WTC11 (cell line): ENCODE results near the gene MFF. TPM values are rescaled to one million over a fixed set of nuclear protein-coding genes. Genes with fewer than 3 reads are reported as not detected.

Experiments
- ATAC-seq: fragments of 200-7000 bp; cut with Tn5 transposase; 2 replicates; pipeline ENCODE4 v1.10.0; 2021; ENCODE audit warnings: mild to moderate bottlenecking, moderate library complexity
- CTCF ChIA-PET: fragments of 300-600 bp; sonication (Branson Sonifier 250); formaldehyde crosslinking; loops from one replicate; lab custom pipeline; 2021; ENCODE audit warnings: antibody characterized with exemption; lab: Charles Lee
- POLR2A ChIA-PET: fragments of 350-600 bp; sonication (Branson Sonifier 250); formaldehyde crosslinking; loops from one replicate; lab custom pipeline; 2021; ENCODE audit warnings: antibody characterized with exemption; lab: Charles Lee
- DNase-seq: peaks from one replicate; pipeline ENCODE4 v3.0.0; 2021; ENCODE audit warnings: low spot score
- H3K27ac Mint-ChIP-seq: 2 replicates; pipeline ENCODE4 v1.8.0; 2021; ENCODE audit warnings: mixed read lengths
- H3K27me3 Mint-ChIP-seq: 2 replicates; pipeline ENCODE4 v1.8.0; 2021; ENCODE audit warnings: low read depth, mild to moderate bottlenecking, moderate library complexity, mixed read lengths
- H3K36me3 Mint-ChIP-seq: 2 replicates; pipeline ENCODE4 v1.8.0; 2021; ENCODE audit warnings: mixed read lengths
- H3K4me1 Mint-ChIP-seq: 2 replicates; pipeline ENCODE4 v1.8.0; 2022; ENCODE audit warnings: mixed read lengths
- H3K4me3 Mint-ChIP-seq: 2 replicates; pipeline ENCODE4 v1.8.0; 2021; ENCODE audit warnings: mild to moderate bottlenecking, moderate library complexity, mixed read lengths
- H3K9me3 Mint-ChIP-seq: 2 replicates; pipeline ENCODE4 v1.8.0; 2021; ENCODE audit warnings: mixed read lengths
- CREB1 ChIP-seq: sonication (generic); formaldehyde crosslinking; IDR thresholded peaks from 2 replicates; pipeline ENCODE4 v1.8.0; 2023; ENCODE audit warnings: mild to moderate bottlenecking, missing genetic modification reagents
- E2F1 ChIP-seq: sonication (generic); formaldehyde crosslinking; IDR thresholded peaks from 2 replicates; pipeline ENCODE4 v1.8.0; 2022; ENCODE audit warnings: mild to moderate bottlenecking, missing genetic modification reagents
- ESRRA ChIP-seq: sonication (generic); formaldehyde crosslinking; IDR thresholded peaks from 2 replicates; pipeline ENCODE4 v1.8.1; 2022; ENCODE audit warnings: mild to moderate bottlenecking, missing genetic modification reagents, borderline replicate concordance
- ETV6 ChIP-seq: sonication (generic); formaldehyde crosslinking; IDR thresholded peaks from 2 replicates; pipeline ENCODE4 v1.8.1; 2022; ENCODE audit warnings: mild to moderate bottlenecking, missing genetic modification reagents
- FOXP1 ChIP-seq: sonication (generic); formaldehyde crosslinking; IDR thresholded peaks from 2 replicates; pipeline ENCODE4 v1.8.0; 2022; ENCODE audit warnings: missing genetic modification reagents, mild to moderate bottlenecking, moderate library complexity, borderline replicate concordance
- GABPB1 ChIP-seq: sonication (generic); formaldehyde crosslinking; IDR thresholded peaks from 2 replicates; pipeline ENCODE4 v1.8.1; 2023; ENCODE audit warnings: mild to moderate bottlenecking, missing genetic modification reagents
- GTF2I ChIP-seq: fragments of 250-450 bp; sonication (Bioruptor Pico); conservative IDR thresholded peaks from 2 replicates; pipeline ENCODE4 v1.4.0; 2021; ENCODE audit warnings: mild to moderate bottlenecking
- HMGA2 ChIP-seq: fragments of 250-450 bp; sonication (Bioruptor Pico); IDR thresholded peaks from 2 replicates; pipeline ENCODE4 v1.4.0; 2021; ENCODE audit warnings: mild to moderate bottlenecking, moderate library complexity
- IRF2 ChIP-seq: sonication (generic); formaldehyde crosslinking; IDR thresholded peaks from 2 replicates; pipeline ENCODE4 v1.8.0; 2022; ENCODE audit warnings: low read depth, missing genetic modification reagents, borderline replicate concordance
- NFYB ChIP-seq: sonication (generic); formaldehyde crosslinking; conservative IDR thresholded peaks from 2 replicates; pipeline ENCODE4 v1.8.0; 2022; ENCODE audit warnings: low read depth, missing genetic modification reagents
- RORB ChIP-seq: fragments of 250-450 bp; sonication (Bioruptor Pico); IDR thresholded peaks from 2 replicates; pipeline ENCODE4 v1.9.0; 2021; ENCODE audit warnings: mild to moderate bottlenecking
- SMAD3 ChIP-seq: sonication (generic); formaldehyde crosslinking; IDR thresholded peaks from 2 replicates; pipeline ENCODE4 v1.8.0; 2022; ENCODE audit warnings: missing genetic modification reagents, mild to moderate bottlenecking, borderline replicate concordance
- SOX15 ChIP-seq: fragments of 250-450 bp; sonication (Bioruptor Pico); IDR thresholded peaks from 2 replicates; pipeline ENCODE4 v1.9.0; 2021; ENCODE audit warnings: mild to moderate bottlenecking
- TCF7 ChIP-seq: sonication (generic); formaldehyde crosslinking; IDR thresholded peaks from 2 replicates; pipeline ENCODE4 v1.8.0; 2022; ENCODE audit warnings: mild to moderate bottlenecking, low read depth, missing genetic modification reagents, moderate library complexity
- TEAD4 ChIP-seq: sonication (generic); formaldehyde crosslinking; IDR thresholded peaks from 2 replicates; pipeline ENCODE4 v1.8.0; 2022; ENCODE audit warnings: mild to moderate bottlenecking, missing genetic modification reagents
- ZBTB21 ChIP-seq: sonication (generic); formaldehyde crosslinking; IDR thresholded peaks from 2 replicates; pipeline ENCODE4 v1.8.1; 2023; ENCODE audit warnings: mild to moderate bottlenecking, missing genetic modification reagents, borderline replicate concordance
- ZNF138 ChIP-seq: sonication (generic); formaldehyde crosslinking; conservative IDR thresholded peaks from 2 replicates; pipeline ENCODE4 v1.8.1; 2022; ENCODE audit warnings: mild to moderate bottlenecking, moderate library complexity, missing genetic modification reagents
- ZNF219 ChIP-seq: sonication (generic); formaldehyde crosslinking; IDR thresholded peaks from 2 replicates; pipeline ENCODE4 v1.8.0; 2023; ENCODE audit warnings: missing genetic modification reagents, mild to moderate bottlenecking, borderline replicate concordance
- ZNF317 ChIP-seq: sonication (generic); formaldehyde crosslinking; IDR thresholded peaks from 2 replicates; pipeline ENCODE4 v1.8.1; 2023; ENCODE audit warnings: low read depth, mild to moderate bottlenecking, moderate library complexity, missing genetic modification reagents, borderline replicate concordance
- ZNF396 ChIP-seq: fragments of 250-450 bp; sonication (Bioruptor Pico); IDR thresholded peaks from 2 replicates; pipeline ENCODE4 v1.8.0; 2021; ENCODE audit warnings: mild to moderate bottlenecking, moderate library complexity, borderline replicate concordance
- total RNA-seq: library from RNA; stranded (reverse); gene quantifications from 3 replicates; pipeline ENCODE4 v1.2.3, GENCODE V29; 2021
- TF ChIP-seq, protein P1 (sequence below): sonication (generic); formaldehyde crosslinking; IDR thresholded peaks from 2 replicates; pipeline ENCODE4 v1.8.0; 2022; ENCODE audit warnings: mild to moderate bottlenecking, missing genetic modification reagents
- TF ChIP-seq, protein P2 (sequence below): fragments of 250-450 bp; sonication (Bioruptor Pico); conservative IDR thresholded peaks from 2 replicates; pipeline ENCODE4 v1.9.0; 2021; ENCODE audit warnings: mild to moderate bottlenecking
- TF ChIP-seq, protein P3 (sequence below): sonication (generic); formaldehyde crosslinking; IDR thresholded peaks from 2 replicates; pipeline ENCODE4 v1.8.0; 2023; ENCODE audit warnings: mild to moderate bottlenecking, missing genetic modification reagents
- TF ChIP-seq, protein P4 (sequence below): fragments of 250-450 bp; sonication (Bioruptor Pico); IDR thresholded peaks from 2 replicates; pipeline ENCODE4 v2.1.2; 2022; ENCODE audit warnings: mild to moderate bottlenecking, moderate library complexity
- TF ChIP-seq, protein P5 (sequence below): sonication (generic); formaldehyde crosslinking; IDR thresholded peaks from 2 replicates; pipeline ENCODE4 v1.8.0; 2022; ENCODE audit warnings: missing genetic modification reagents

MFF gene
- total RNA-seq, 1 experiment from 2014 or later: 78.5 TPM

DNA sequence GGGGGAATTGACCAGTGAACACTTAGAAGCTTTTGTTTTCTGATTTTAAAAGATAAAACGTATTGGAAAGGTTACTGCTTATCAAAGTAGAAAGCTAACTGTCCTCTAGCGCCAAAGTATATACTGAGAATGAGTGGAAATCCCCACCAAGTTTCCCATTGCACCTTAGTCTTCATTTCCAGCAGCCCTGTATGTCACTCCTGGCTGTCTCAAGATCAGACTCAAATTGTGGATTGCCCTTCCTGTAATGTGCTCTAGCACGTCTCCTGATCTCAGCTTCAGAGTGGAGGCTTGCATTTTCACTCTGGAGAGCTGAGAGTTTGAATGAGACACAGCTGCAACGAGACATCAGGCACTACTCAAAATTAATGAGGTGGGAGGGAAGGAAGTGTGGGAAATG is 26.6 kb downstream of the MFF start:
- H3K4me3 Mint-ChIP-seq: no peak overlapping the region
- peak overlapping the region; percentile 66 for H3K27ac Mint-ChIP-seq
- POLR2A ChIA-PET: no interaction called here
- H3K4me1 Mint-ChIP-seq: peaks cover 23% of the 10 kb centered on the region
- H3K36me3 Mint-ChIP-seq: peaks cover 15% of the 10 kb centered on the region
- no peaks in the 10 kb centered on the region for H3K9me3 Mint-ChIP-seq
- DNase-seq: no peak
- ATAC-seq: peak; percentile 47; the same call in 1 of the 2 replicates
- TF ChIP-seq HMGA2 (CRISPR knock-in tag) (no peak), CREB1 (CRISPR knock-in tag) (no peak), ESRRA (CRISPR knock-in tag) (no peak), ZBTB21 (no peak), NFYB (CRISPR knock-in tag) (no peak), GTF2I (no peak), ZNF219 (no peak), ZNF396 (CRISPR knock-in tag) (no peak), TCF7 (CRISPR knock-in tag) (no peak), IRF2 (CRISPR knock-in tag) (no peak), RORB (no peak), GABPB1 (CRISPR knock-in tag) (no peak), ZNF138 (CRISPR knock-in tag) (no peak), SMAD3 (CRISPR knock-in tag) (no peak), ZNF317 (CRISPR knock-in tag) (no peak), SOX15 (CRISPR knock-in tag) (no peak)
- TF ChIP-seq, protein P1, sequence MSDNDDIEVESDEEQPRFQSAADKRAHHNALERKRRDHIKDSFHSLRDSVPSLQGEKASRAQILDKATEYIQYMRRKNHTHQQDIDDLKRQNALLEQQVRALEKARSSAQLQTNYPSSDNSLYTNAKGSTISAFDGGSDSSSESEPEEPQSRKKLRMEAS (CRISPR knock-in tag): no peak
- TF ChIP-seq, protein P2, sequence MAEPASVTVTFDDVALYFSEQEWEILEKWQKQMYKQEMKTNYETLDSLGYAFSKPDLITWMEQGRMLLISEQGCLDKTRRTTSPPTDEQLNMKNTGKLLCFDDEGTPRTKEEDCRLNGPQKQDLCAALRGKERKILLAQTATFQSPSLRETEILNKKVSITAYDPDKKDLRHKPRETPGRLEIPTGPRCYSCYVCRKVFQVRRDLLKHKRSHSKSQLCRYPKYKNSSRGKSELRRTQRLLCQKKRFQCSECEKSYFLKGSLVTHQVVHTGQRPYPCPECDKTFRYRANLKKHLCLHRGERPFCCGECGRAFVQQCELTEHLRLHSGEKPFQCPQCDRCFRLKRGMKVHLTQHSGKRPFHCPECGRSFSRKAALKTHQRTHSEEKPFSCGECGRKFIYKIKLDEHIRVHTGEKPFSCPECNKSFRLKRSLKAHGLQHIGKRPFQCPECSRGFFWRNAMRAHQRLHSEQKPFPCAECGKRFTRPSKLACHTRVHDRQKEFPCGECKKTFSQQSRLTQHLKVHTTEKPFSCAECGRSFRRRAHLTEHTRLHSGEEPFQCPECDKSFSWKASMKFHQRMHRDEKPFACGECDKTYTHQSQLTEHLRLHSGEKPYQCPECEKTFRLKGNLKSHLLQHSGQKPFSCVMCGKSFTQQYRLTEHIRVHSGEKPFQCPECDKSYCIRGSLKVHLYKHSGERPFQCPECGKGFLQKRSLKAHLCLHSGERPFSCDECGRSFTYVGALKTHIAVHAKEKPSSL: no peak
- TF ChIP-seq, protein P3, sequence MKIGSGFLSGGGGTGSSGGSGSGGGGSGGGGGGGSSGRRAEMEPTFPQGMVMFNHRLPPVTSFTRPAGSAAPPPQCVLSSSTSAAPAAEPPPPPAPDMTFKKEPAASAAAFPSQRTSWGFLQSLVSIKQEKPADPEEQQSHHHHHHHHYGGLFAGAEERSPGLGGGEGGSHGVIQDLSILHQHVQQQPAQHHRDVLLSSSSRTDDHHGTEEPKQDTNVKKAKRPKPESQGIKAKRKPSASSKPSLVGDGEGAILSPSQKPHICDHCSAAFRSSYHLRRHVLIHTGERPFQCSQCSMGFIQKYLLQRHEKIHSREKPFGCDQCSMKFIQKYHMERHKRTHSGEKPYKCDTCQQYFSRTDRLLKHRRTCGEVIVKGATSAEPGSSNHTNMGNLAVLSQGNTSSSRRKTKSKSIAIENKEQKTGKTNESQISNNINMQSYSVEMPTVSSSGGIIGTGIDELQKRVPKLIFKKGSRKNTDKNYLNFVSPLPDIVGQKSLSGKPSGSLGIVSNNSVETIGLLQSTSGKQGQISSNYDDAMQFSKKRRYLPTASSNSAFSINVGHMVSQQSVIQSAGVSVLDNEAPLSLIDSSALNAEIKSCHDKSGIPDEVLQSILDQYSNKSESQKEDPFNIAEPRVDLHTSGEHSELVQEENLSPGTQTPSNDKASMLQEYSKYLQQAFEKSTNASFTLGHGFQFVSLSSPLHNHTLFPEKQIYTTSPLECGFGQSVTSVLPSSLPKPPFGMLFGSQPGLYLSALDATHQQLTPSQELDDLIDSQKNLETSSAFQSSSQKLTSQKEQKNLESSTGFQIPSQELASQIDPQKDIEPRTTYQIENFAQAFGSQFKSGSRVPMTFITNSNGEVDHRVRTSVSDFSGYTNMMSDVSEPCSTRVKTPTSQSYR: no peak
- TF ChIP-seq, protein P4, sequence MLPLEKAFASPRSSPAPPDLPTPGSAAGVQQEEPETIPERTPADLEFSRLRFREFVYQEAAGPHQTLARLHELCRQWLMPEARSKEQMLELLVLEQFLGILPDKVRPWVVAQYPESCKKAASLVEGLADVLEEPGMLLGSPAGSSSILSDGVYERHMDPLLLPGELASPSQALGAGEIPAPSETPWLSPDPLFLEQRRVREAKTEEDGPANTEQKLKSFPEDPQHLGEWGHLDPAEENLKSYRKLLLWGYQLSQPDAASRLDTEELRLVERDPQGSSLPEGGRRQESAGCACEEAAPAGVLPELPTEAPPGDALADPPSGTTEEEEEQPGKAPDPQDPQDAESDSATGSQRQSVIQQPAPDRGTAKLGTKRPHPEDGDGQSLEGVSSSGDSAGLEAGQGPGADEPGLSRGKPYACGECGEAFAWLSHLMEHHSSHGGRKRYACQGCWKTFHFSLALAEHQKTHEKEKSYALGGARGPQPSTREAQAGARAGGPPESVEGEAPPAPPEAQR (CRISPR knock-in tag): no peak
- TF ChIP-seq, all 79 proteins: peak for 0
- CTCF ChIA-PET: interaction anchor here (0.6 to 0.9 kb wide), 3 partner anchors 15 to 113 kb away, joined by 3 read pairs; no protein-coding TSS in a partner anchor
- H3K27me3 Mint-ChIP-seq: no peaks in the 10 kb centered on the region

DNA sequence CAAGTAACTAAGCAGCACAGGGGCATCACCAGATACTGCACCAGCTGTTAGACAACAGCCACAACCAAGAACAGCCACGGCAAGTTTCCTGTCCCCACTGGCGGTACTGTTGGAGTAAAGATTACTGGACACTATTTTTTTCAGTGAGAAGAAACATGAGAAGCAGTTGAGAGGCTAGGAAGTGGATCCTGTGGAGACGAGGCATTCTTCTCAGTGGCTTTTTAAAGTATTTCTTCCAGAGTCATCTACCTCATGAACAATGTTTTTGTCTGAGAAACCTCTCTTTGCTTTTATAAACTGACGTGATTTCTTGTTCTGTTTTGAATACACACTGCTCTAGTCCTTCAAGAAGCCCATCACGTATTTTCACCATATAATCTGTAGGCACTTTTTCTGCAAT is 35.3 kb downstream of the MFF start:
- POLR2A ChIA-PET: no interaction called here
- DNase-seq: no peak
- H3K4me3 Mint-ChIP-seq: no peak overlapping the region
- no peaks in the 10 kb centered on the region for H3K9me3 Mint-ChIP-seq
- peaks cover 24% of the 10 kb centered on the region for H3K36me3 Mint-ChIP-seq
- ATAC-seq: no peak
- CTCF ChIA-PET: no interaction called here
- no peaks in the 10 kb centered on the region for H3K4me1 Mint-ChIP-seq
- no peaks in the 10 kb centered on the region for H3K27me3 Mint-ChIP-seq
- H3K27ac Mint-ChIP-seq: 0 out of 2 replicates have a peak overlapping the region, but pooled peaks have one; percentile 39
- TF ChIP-seq, protein P5, sequence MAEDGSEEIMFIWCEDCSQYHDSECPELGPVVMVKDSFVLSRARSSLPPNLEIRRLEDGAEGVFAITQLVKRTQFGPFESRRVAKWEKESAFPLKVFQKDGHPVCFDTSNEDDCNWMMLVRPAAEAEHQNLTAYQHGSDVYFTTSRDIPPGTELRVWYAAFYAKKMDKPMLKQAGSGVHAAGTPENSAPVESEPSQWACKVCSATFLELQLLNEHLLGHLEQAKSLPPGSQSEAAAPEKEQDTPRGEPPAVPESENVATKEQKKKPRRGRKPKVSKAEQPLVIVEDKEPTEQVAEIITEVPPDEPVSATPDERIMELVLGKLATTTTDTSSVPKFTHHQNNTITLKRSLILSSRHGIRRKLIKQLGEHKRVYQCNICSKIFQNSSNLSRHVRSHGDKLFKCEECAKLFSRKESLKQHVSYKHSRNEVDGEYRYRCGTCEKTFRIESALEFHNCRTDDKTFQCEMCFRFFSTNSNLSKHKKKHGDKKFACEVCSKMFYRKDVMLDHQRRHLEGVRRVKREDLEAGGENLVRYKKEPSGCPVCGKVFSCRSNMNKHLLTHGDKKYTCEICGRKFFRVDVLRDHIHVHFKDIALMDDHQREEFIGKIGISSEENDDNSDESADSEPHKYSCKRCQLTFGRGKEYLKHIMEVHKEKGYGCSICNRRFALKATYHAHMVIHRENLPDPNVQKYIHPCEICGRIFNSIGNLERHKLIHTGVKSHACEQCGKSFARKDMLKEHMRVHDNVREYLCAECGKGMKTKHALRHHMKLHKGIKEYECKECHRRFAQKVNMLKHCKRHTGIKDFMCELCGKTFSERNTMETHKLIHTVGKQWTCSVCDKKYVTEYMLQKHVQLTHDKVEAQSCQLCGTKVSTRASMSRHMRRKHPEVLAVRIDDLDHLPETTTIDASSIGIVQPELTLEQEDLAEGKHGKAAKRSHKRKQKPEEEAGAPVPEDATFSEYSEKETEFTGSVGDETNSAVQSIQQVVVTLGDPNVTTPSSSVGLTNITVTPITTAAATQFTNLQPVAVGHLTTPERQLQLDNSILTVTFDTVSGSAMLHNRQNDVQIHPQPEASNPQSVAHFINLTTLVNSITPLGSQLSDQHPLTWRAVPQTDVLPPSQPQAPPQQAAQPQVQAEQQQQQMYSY (CRISPR knock-in tag): no peak
- no peak for TF ChIP-seq ETV6 (CRISPR knock-in tag)
- TF ChIP-seq E2F1: no peak
- TF ChIP-seq SMAD3 (CRISPR knock-in tag): no peak
- no peak for TF ChIP-seq ZBTB21
- no peak for TF ChIP-seq TEAD4 (CRISPR knock-in tag)
- no peak for TF ChIP-seq FOXP1
